ENCODE data around the gene NPY4R. TPM values are rescaled to one million over a fixed set of nuclear protein-coding genes. Genes with fewer than 3 reads are reported as not detected.
"Not testable (repeated sequence)": the region's sequence is repeated elsewhere in the genome, so short reads cannot be mapped to it uniquely, and the experiment has no call there.

The NPY4R gene
- total and polyA plus RNA-seq, 2 donors (not counting 3 experiments of a cell fraction or from before 2014, with no cell fraction given) = not detected

GRCh38 chr10:46423550-46423949 lies 42.2 kb downstream of the NPY4R start:
- DNase-seq (ENCODE audit: low read depth, low spot score); H3K27ac ChIP-seq (ENCODE audit: insufficient read depth, low read depth, low read length); intact Hi-C loops (cut with micrococcal nuclease); H3K9ac ChIP-seq (replicated peaks; ENCODE audit: extremely low read depth, insufficient read depth, low read length); H2AFZ ChIP-seq (ENCODE audit: low read depth, low read length); H3K4me2 ChIP-seq (ENCODE audit: insufficient read depth, low read length); H3K36me3 ChIP-seq (ENCODE audit: control insufficient read depth in 2 of 2, extremely low read depth in 1 of 2, insufficient read depth in 2 of 2, low read length in 2 of 2); CTCF ChIA-PET; H3K9me1 ChIP-seq (replicated peaks; ENCODE audit: control insufficient read depth, extremely low read depth, insufficient read depth, low read length); H3K79me2 ChIP-seq (ENCODE audit: control insufficient read depth, insufficient read depth, low read length); H3K9me3 ChIP-seq (replicated peaks; ENCODE audit: control insufficient read depth, insufficient read depth, low read length); POLR2A ChIA-PET; H3K4me1 ChIP-seq (ENCODE audit: control insufficient read depth, extremely low read depth, insufficient read depth, low read length); H4K20me1 ChIP-seq (replicated peaks; ENCODE audit: control insufficient read depth, extremely low read depth, insufficient read depth, low read length); H3K4me3 ChIP-seq (replicated peaks in 1 of 3; ENCODE audit: insufficient read depth in 1 of 3, low read depth in 1 of 3, low read length in 3 of 3); dilution Hi-C loops (cut with MboI; ENCODE audit: extremely low pct_ligation_motif_present, low sequenced_read_pairs); H3K27me3 ChIP-seq (ENCODE audit: control insufficient read depth in 2 of 2, insufficient read depth in 2 of 2, low read length in 2 of 2); FAIRE-seq; BruUV-seq (replicated peaks): not testable (repeated sequence)

- POLR2A ChIA-PET; CTCF ChIA-PET; H3K79me2 ChIP-seq (ENCODE audit: control insufficient read depth, insufficient read depth, low read length); H3K27me3 ChIP-seq (ENCODE audit: control insufficient read depth in 2 of 2, insufficient read depth in 2 of 2, low read length in 2 of 2); dilution Hi-C loops (cut with MboI; ENCODE audit: extremely low pct_ligation_motif_present, low sequenced_read_pairs); H2AFZ ChIP-seq (ENCODE audit: low read depth, low read length); H3K9me3 ChIP-seq (replicated peaks; ENCODE audit: control insufficient read depth, insufficient read depth, low read length); H3K9me1 ChIP-seq (replicated peaks; ENCODE audit: control insufficient read depth, extremely low read depth, insufficient read depth, low read length); H3K9ac ChIP-seq (replicated peaks; ENCODE audit: extremely low read depth, insufficient read depth, low read length); H3K36me3 ChIP-seq (ENCODE audit: control insufficient read depth in 2 of 2, extremely low read depth in 1 of 2, insufficient read depth in 2 of 2, low read length in 2 of 2); H4K20me1 ChIP-seq (replicated peaks; ENCODE audit: control insufficient read depth, extremely low read depth, insufficient read depth, low read length); BruUV-seq (replicated peaks); intact Hi-C loops (cut with micrococcal nuclease); H3K4me3 ChIP-seq (replicated peaks in 1 of 3; ENCODE audit: insufficient read depth in 1 of 3, low read depth in 1 of 3, low read length in 3 of 3); H3K27ac ChIP-seq (ENCODE audit: insufficient read depth, low read depth, low read length); H3K4me2 ChIP-seq (ENCODE audit: insufficient read depth, low read length); H3K4me1 ChIP-seq (ENCODE audit: control insufficient read depth, extremely low read depth, insufficient read depth, low read length): not testable (repeated sequence)
- FAIRE-seq (peak; percentile 71), DNase-seq (ENCODE audit: low read depth, low spot score) (peak; percentile 16)
Observed at GRCh38 chr10:46419570-46420379, 46.0 kb downstream of the NPY4R start.

GRCh38 chr10:46418283-46418682 lies 47.5 kb downstream of the NPY4R start:
- CTCF ChIA-PET; H3K9me1 ChIP-seq (replicated peaks; ENCODE audit: control insufficient read depth, extremely low read depth, insufficient read depth, low read length); BruUV-seq (replicated peaks); H3K9ac ChIP-seq (replicated peaks; ENCODE audit: extremely low read depth, insufficient read depth, low read length); intact Hi-C loops (cut with micrococcal nuclease); H3K4me2 ChIP-seq (ENCODE audit: insufficient read depth, low read length); H3K79me2 ChIP-seq (ENCODE audit: control insufficient read depth, insufficient read depth, low read length); H4K20me1 ChIP-seq (replicated peaks; ENCODE audit: control insufficient read depth, extremely low read depth, insufficient read depth, low read length); DNase-seq (ENCODE audit: low read depth, low spot score); H3K27ac ChIP-seq (ENCODE audit: insufficient read depth, low read depth, low read length); H3K27me3 ChIP-seq (ENCODE audit: control insufficient read depth in 2 of 2, insufficient read depth in 2 of 2, low read length in 2 of 2); H3K36me3 ChIP-seq (ENCODE audit: control insufficient read depth in 2 of 2, extremely low read depth in 1 of 2, insufficient read depth in 2 of 2, low read length in 2 of 2); FAIRE-seq; H2AFZ ChIP-seq (ENCODE audit: low read depth, low read length); POLR2A ChIA-PET; H3K9me3 ChIP-seq (replicated peaks; ENCODE audit: control insufficient read depth, insufficient read depth, low read length); H3K4me3 ChIP-seq (replicated peaks in 1 of 3; ENCODE audit: insufficient read depth in 1 of 3, low read depth in 1 of 3, low read length in 3 of 3); H3K4me1 ChIP-seq (ENCODE audit: control insufficient read depth, extremely low read depth, insufficient read depth, low read length); dilution Hi-C loops (cut with MboI; ENCODE audit: extremely low pct_ligation_motif_present, low sequenced_read_pairs): not testable (repeated sequence)

- H3K4me1 ChIP-seq (ENCODE audit: control insufficient read depth, extremely low read depth, insufficient read depth, low read length); H3K27ac ChIP-seq (ENCODE audit: insufficient read depth, low read depth, low read length); H3K9me3 ChIP-seq (replicated peaks; ENCODE audit: control insufficient read depth, insufficient read depth, low read length); H3K4me2 ChIP-seq (ENCODE audit: insufficient read depth, low read length); POLR2A ChIA-PET; DNase-seq (ENCODE audit: low read depth, low spot score); CTCF ChIA-PET; H3K27me3 ChIP-seq (ENCODE audit: control insufficient read depth in 2 of 2, insufficient read depth in 2 of 2, low read length in 2 of 2); intact Hi-C loops (cut with micrococcal nuclease); H3K9me1 ChIP-seq (replicated peaks; ENCODE audit: control insufficient read depth, extremely low read depth, insufficient read depth, low read length); H3K9ac ChIP-seq (replicated peaks; ENCODE audit: extremely low read depth, insufficient read depth, low read length); FAIRE-seq; H2AFZ ChIP-seq (ENCODE audit: low read depth, low read length); dilution Hi-C loops (cut with MboI; ENCODE audit: extremely low pct_ligation_motif_present, low sequenced_read_pairs); H3K4me3 ChIP-seq (replicated peaks in 1 of 3; ENCODE audit: insufficient read depth in 1 of 3, low read depth in 1 of 3, low read length in 3 of 3); H3K36me3 ChIP-seq (ENCODE audit: control insufficient read depth in 2 of 2, extremely low read depth in 1 of 2, insufficient read depth in 2 of 2, low read length in 2 of 2); H4K20me1 ChIP-seq (replicated peaks; ENCODE audit: control insufficient read depth, extremely low read depth, insufficient read depth, low read length); BruUV-seq (replicated peaks); H3K79me2 ChIP-seq (ENCODE audit: control insufficient read depth, insufficient read depth, low read length): not testable (repeated sequence)
Observed at GRCh38 chr10:46415291-46415690, 50.5 kb downstream of the NPY4R start.

Data from endothelial cell of umbilical vein (primary cell).